ENCODE measurements around the gene ASPN. TPM values are rescaled to one million over a fixed set of nuclear protein-coding genes. Genes with fewer than 3 reads are reported as not detected.

Gene ASPN
- total and polyA plus RNA-seq, 2 donors (not counting 3 experiments of a cell fraction or from before 2014, with no cell fraction given): not detected

DNA sequence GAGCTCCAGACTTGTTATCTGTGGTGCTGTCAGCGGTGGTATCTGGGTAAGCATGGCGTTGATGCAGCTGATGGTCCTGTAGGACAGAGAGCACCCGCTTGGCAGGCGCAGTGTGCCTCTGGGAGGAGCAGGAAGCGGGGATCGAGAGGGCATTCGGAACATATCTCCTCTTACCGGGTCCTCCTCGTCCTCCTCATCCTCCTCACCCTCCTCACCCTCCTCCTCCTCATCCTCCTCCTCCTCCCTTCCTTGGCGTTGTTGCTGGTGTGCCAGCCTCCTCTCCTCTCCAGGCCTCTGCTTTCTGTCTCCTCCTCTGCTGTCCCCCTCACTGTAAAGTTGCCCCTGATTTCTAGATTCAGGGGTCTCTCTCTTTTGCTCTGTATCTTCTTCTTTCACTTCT is 32.3 kb upstream of the ASPN start:
- H3K4me3 ChIP-seq (replicated peaks in 1 of 3; ENCODE audit: insufficient read depth in 1 of 3, low read depth in 1 of 3, low read length in 3 of 3): no peak overlapping the region
- H3K9me1 ChIP-seq (replicated peaks; ENCODE audit: control insufficient read depth, extremely low read depth, insufficient read depth, low read length): no peaks in the 10 kb centered on the region
- intact Hi-C loops (cut with micrococcal nuclease): no loop called here
- H3K27ac ChIP-seq (ENCODE audit: insufficient read depth, low read depth, low read length): no peak overlapping the region
- H3K4me1 ChIP-seq (ENCODE audit: control insufficient read depth, extremely low read depth, insufficient read depth, low read length): no peaks in the 10 kb centered on the region
- BruUV-seq (replicated peaks): no TSS peak
- H3K9me3 ChIP-seq (replicated peaks; ENCODE audit: control insufficient read depth, insufficient read depth, low read length): no peaks in the 10 kb centered on the region
- TF ChIP-seq, protein P1, sequence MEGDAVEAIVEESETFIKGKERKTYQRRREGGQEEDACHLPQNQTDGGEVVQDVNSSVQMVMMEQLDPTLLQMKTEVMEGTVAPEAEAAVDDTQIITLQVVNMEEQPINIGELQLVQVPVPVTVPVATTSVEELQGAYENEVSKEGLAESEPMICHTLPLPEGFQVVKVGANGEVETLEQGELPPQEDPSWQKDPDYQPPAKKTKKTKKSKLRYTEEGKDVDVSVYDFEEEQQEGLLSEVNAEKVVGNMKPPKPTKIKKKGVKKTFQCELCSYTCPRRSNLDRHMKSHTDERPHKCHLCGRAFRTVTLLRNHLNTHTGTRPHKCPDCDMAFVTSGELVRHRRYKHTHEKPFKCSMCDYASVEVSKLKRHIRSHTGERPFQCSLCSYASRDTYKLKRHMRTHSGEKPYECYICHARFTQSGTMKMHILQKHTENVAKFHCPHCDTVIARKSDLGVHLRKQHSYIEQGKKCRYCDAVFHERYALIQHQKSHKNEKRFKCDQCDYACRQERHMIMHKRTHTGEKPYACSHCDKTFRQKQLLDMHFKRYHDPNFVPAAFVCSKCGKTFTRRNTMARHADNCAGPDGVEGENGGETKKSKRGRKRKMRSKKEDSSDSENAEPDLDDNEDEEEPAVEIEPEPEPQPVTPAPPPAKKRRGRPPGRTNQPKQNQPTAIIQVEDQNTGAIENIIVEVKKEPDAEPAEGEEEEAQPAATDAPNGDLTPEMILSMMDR (IDR thresholded peaks at IDR 0.05; ENCODE audit: extremely low read depth in 1 of 2, insufficient read depth in 1 of 2, low read depth in 1 of 2, low read length in 2 of 2): no peak
- TF ChIP-seq, protein P2, sequence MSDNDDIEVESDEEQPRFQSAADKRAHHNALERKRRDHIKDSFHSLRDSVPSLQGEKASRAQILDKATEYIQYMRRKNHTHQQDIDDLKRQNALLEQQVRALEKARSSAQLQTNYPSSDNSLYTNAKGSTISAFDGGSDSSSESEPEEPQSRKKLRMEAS (IDR thresholded peaks at IDR 0.05; ENCODE audit: insufficient read depth, insufficient read length): no peak
- TF ChIP-seq EZH2 (IDR thresholded peaks at IDR 0.05; ENCODE audit: borderline replicate concordance, low read depth, low read length, severe bottlenecking) (no peak), MYC (IDR thresholded peaks at IDR 0.05; ENCODE audit: low read depth, low read length) (no peak), POLR2AphosphoS5 (IDR thresholded peaks at IDR 0.05; ENCODE audit: insufficient read depth, low read depth, low read length) (no peak), FOS (IDR thresholded peaks at IDR 0.05; ENCODE audit: borderline replicate concordance, insufficient read depth, low read length) (no peak), JUN (IDR thresholded peaks at IDR 0.05; ENCODE audit: borderline replicate concordance, insufficient read depth, insufficient read length, low read depth) (no peak), POLR2A (IDR thresholded peaks at IDR 0.05; ENCODE audit: low read depth, low read length) (no peak), GATA2 (IDR thresholded peaks at IDR 0.05; ENCODE audit: insufficient read depth, insufficient read length, low read depth, low read length) (no peak)
- ChIA-PET POLR2A (no interaction called here), CTCF (no interaction called here)
- dilution Hi-C loops (cut with MboI; ENCODE audit: extremely low pct_ligation_motif_present, low sequenced_read_pairs): no loop called here
- no peak for DNase-seq (ENCODE audit: low read depth, low spot score)
- H3K36me3 ChIP-seq (ENCODE audit: control insufficient read depth in 2 of 2, extremely low read depth in 1 of 2, insufficient read depth in 2 of 2, low read length in 2 of 2): no peaks in the 10 kb centered on the region
- H3K9ac ChIP-seq (replicated peaks; ENCODE audit: extremely low read depth, insufficient read depth, low read length): no peak overlapping the region
- no peak overlapping the region for H3K4me2 ChIP-seq (ENCODE audit: insufficient read depth, low read length)
- FAIRE-seq: no peak
- H2AFZ ChIP-seq (ENCODE audit: low read depth, low read length): no peak overlapping the region
- H3K27me3 ChIP-seq (ENCODE audit: control insufficient read depth in 2 of 2, insufficient read depth in 2 of 2, low read length in 2 of 2): no peaks in the 10 kb centered on the region
- no peaks in the 10 kb centered on the region for H4K20me1 ChIP-seq (replicated peaks; ENCODE audit: control insufficient read depth, extremely low read depth, insufficient read depth, low read length)
- H3K79me2 ChIP-seq (ENCODE audit: control insufficient read depth, insufficient read depth, low read length): no peaks in the 10 kb centered on the region

Measured in endothelial cell of umbilical vein (primary cell).